Stomach (tissue), 9 donors: ENCODE results near the gene BPGM. TPM values are rescaled to one million over a fixed set of nuclear protein-coding genes. Genes with fewer than 3 reads are reported as not detected.
A peak's percentile ranks its signal among the peaks of the same experiment; 100 is the strongest.

Source experiments
- DNase-seq, 2 donors: peaks; one replicate each; pipeline versions ENCODE4 v3.0.0 to v3.0.0-alpha.2; 2013 to 2019
- H3K27ac ChIP-seq, 5 donors: fragments of 200-600 bp in 4 of 5; sonication (generic) in 4 of 5; one replicate each; pipeline ENCODE4 v1.5.1; 2013 to 2019; ENCODE audit warnings: mild to moderate bottlenecking in 1 of 5, moderate library complexity in 1 of 5
- H3K27me3 ChIP-seq, 3 donors: fragments of 200-600 bp; sonication (generic); one replicate each; pipeline ENCODE4 v1.5.1; 2017 to 2019; ENCODE audit warnings: mixed run types in 1 of 3
- H3K36me3 ChIP-seq, 4 donors: fragments of 200-600 bp; sonication (generic); 1 replicate in 3 of 4; 2 replicates in 1 of 4; pipeline ENCODE4 v1.5.1; 2016 to 2019
- H3K4me1 ChIP-seq, 4 donors: fragments of 200-600 bp; sonication (generic); one replicate each; pipeline ENCODE4 v1.5.1; 2016 to 2019
- H3K4me3 ChIP-seq, 4 donors: fragments of 200-600 bp; sonication (generic) in 3 of 4; one replicate each; pipeline ENCODE4 v1.5.1; 2016 to 2019; ENCODE audit warnings: mild to moderate bottlenecking in 1 of 4
- H3K9me3 ChIP-seq, 4 donors: fragments of 200-600 bp; sonication (generic); one replicate each; pipeline ENCODE4 v1.5.1; 2016 to 2019
- CTCF ChIP-seq, 7 experiments: fragments of 450-650 bp in 4 of 7; fragments of 200-600 bp in 3 of 7; sonication (generic) in 3 of 7; IDR thresholded peaks; one replicate each; pipeline ENCODE4 v1.5.1; 2016 to 2019; ENCODE audit warnings: antibody characterized with exemption in 7 of 7, control low read depth in 2 of 7, mild to moderate bottlenecking in 1 of 7
- EP300 ChIP-seq: sonication (generic); formaldehyde crosslinking; IDR thresholded peaks from one replicate; pipeline ENCODE4 v1.6.1; 2017; ENCODE audit warnings: antibody characterized with exemption
- POLR2A ChIP-seq, 4 donors: fragments of 450-650 bp; IDR thresholded peaks; one replicate each; pipeline ENCODE4 v1.6.1; 2016; ENCODE audit warnings: antibody characterized with exemption in 4 of 4, control low read depth in 2 of 4, mild to moderate bottlenecking in 1 of 4, moderate library complexity in 1 of 4
- POLR2AphosphoS5 ChIP-seq, 3 donors: sonication (generic); formaldehyde crosslinking; IDR thresholded peaks; one replicate each; pipeline ENCODE4 v1.6.1; 2016; ENCODE audit warnings: antibody characterized with exemption in 3 of 3
- WGBS, 5 donors: extraction: QIAGEN DNeasy Blood & Tissue Kit in 3 of 5; methylation state at CpG; one replicate each; pipeline versions ENCODE4 v1.1.5 to v1.1.7; 2013 to 2018; 5-methylcytosine and 5-hydroxymethylcytosine counted together
- intact Hi-C: fragments of 100-400 bp; cut with DNase I; formaldehyde crosslinking; loops from one replicate; pipeline ENCODE4 v1.15.1; 2023; ENCODE audit warnings: low total_unique reads
- polyA plus RNA-seq, 3 donors: library from polyadenylated mRNA; stranded (reverse); fragments of 200-250 nt; gene quantifications; one replicate each; pipeline ENCODE4 v1.2.3, GENCODE V29; 2013
- total RNA-seq, 5 donors: library from RNA; depleted of rRNA; stranded (reverse); fragments of >200 nt; gene quantifications; one replicate each; pipeline versions ENCODE4 v1.1.0 to v1.2.3, GENCODE V29; 2014 to 2016
- donor health status: healthy with polysubstance abuse.
- donor health status: Bipolar disorder and iron deficiency.
- donor health status: healthy.

BPGM gene
- total and polyA plus RNA-seq, 8 donors, result 4.7 to 47.3 (median 19.8) TPM

- H3K27me3 ChIP-seq, result no peaks in the 10 kb centered on the region
- intact Hi-C loops, result no loop called here
- WGBS, 5 donors, result 83 to 95% (median 88%) methylated on average over 4 of the region's 4 CpGs
- H3K36me3 ChIP-seq, result no peaks in the 10 kb centered on the region
- H3K4me1 ChIP-seq, result peaks cover 0 to 29% (median 9%) of the 10 kb centered on the region in 4 donors
- H3K4me3 ChIP-seq, result no peak overlapping the region
- DNase-seq, result no peak
- no peaks in the 10 kb centered on the region for H3K9me3 ChIP-seq
- no peak for TF ChIP-seq POLR2A (IDR thresholded peaks at IDR 0.05)
- no peak for TF ChIP-seq POLR2AphosphoS5 (IDR thresholded peaks at IDR 0.05)
- no peak for TF ChIP-seq EP300
- no peak for TF ChIP-seq CTCF (IDR thresholded peaks at IDR 0.05)
- no peak overlapping the region for H3K27ac ChIP-seq
Observed at GRCh38 chr7:134651991-134652390, 5.3 kb downstream of the BPGM start.

- 51 to 78% (median 54%) methylated on average over 4 of the region's 4 CpGs for WGBS, 5 donors
- Histone ChIP-seq H3K4me3 (no peak overlapping the region), H3K4me1 (peaks cover 0 to 9% (median 1%) of the 10 kb centered on the region in 4 donors), H3K36me3 (peaks cover 0 to 3% (median under 1%) of the 10 kb centered on the region in 4 donors), H3K9me3 (no peaks in the 10 kb centered on the region), H3K27me3 (no peaks in the 10 kb centered on the region), H3K27ac (no peak overlapping the region)
- DNase-seq, result no peak
- intact Hi-C loops, result no loop called here
- no peak for TF ChIP-seq EP300
- no peak for TF ChIP-seq POLR2A (IDR thresholded peaks at IDR 0.05)
- no peak for TF ChIP-seq POLR2AphosphoS5 (IDR thresholded peaks at IDR 0.05)
- TF ChIP-seq CTCF (IDR thresholded peaks at IDR 0.05), result no peak
Observed at GRCh38 chr7:134654104-134654775, 7.6 kb downstream of the BPGM start.

GRCh38 chr7:134657526-134657925, 10.9 kb downstream of the BPGM start:
- WGBS, 5 donors, result 65 to 71% (median 70%) methylated on average over 5 of the region's 5 CpGs
- H3K9me3 ChIP-seq, result no peaks in the 10 kb centered on the region
- no peak for DNase-seq
- H3K36me3 ChIP-seq, result peaks cover 6 to 18% (median 17%) of the 10 kb centered on the region in 4 donors
- H3K27me3 ChIP-seq, result no peaks in the 10 kb centered on the region
- no peak overlapping the region for H3K4me3 ChIP-seq
- TF ChIP-seq POLR2AphosphoS5 (IDR thresholded peaks at IDR 0.05), result no peak
- no peak for TF ChIP-seq CTCF (IDR thresholded peaks at IDR 0.05)
- no peak for TF ChIP-seq POLR2A (IDR thresholded peaks at IDR 0.05)
- peaks cover 0 to 4% (median 1%) of the 10 kb centered on the region in 4 donors for H3K4me1 ChIP-seq
- H3K27ac ChIP-seq, result no peak overlapping the region
- intact Hi-C loops, result no loop called here

- WGBS, 5 donors, result 80 to 86% (median 82%) methylated on average over 7 of the region's 7 CpGs
- Histone ChIP-seq H3K27me3 (no peaks in the 10 kb centered on the region), H3K27ac (no peak overlapping the region), H3K36me3 (peaks cover 6 to 31% (median 23%) of the 10 kb centered on the region in 4 donors), H3K4me3 (no peak overlapping the region), H3K4me1 (peaks cover 0 to 4% (median 1%) of the 10 kb centered on the region in 4 donors), H3K9me3 (no peaks in the 10 kb centered on the region)
- peak in 1 of 2 donors; percentile 11 for DNase-seq
- intact Hi-C loops, result no loop called here
- TF ChIP-seq POLR2A (IDR thresholded peaks at IDR 0.05) (no peak), CTCF (IDR thresholded peaks at IDR 0.05) (no peak), POLR2AphosphoS5 (IDR thresholded peaks at IDR 0.05) (no peak), EP300 (no peak)
Observed at GRCh38 chr7:134660242-134660785, 13.7 kb downstream of the BPGM start.
